Neural progenitor cell (in vitro differentiated cells): ENCODE results near the gene HAPSTR1. TPM values are rescaled to one million over a fixed set of nuclear protein-coding genes. Genes with fewer than 3 reads are reported as not detected.

Source experiments
- DNase-seq: peaks from one replicate; pipeline ENCODE4 v3.0.0-alpha.2; 2016; ENCODE audit warnings: low spot score
- H2AFZ ChIP-seq: fragments of 200-600 bp; sonication (generic); replicated peaks from 2 replicates; pipeline ENCODE4 v1.6.1; 2016; ENCODE audit warnings: antibody characterized with exemption
- H3F3A ChIP-seq: fragments of 200-600 bp; sonication (generic); 2 replicates; pipeline ENCODE4 v1.6.1; 2016; ENCODE audit warnings: antibody characterized with exemption, low read depth
- H3K27ac ChIP-seq: fragments of 200-600 bp; sonication (generic); 2 replicates; pipeline ENCODE4 v1.5.1; 2016; ENCODE audit warnings: mild to moderate bottlenecking
- H3K27me3 ChIP-seq: fragments of 200-600 bp; sonication (generic); 2 replicates; pipeline ENCODE4 v1.6.1; 2016; ENCODE audit warnings: mild to moderate bottlenecking, moderate library complexity
- H3K36me3 ChIP-seq: fragments of 200-600 bp; sonication (generic); 2 replicates; pipeline ENCODE4 v1.5.1; 2016
- H3K4me1 ChIP-seq: fragments of 200-600 bp; sonication (generic); 2 replicates; pipeline ENCODE4 v1.6.1; 2016; ENCODE audit warnings: mixed run types
- H3K4me2 ChIP-seq: fragments of 200-600 bp; sonication (generic); 2 replicates; pipeline ENCODE4 v1.6.1; 2016
- H3K4me3 ChIP-seq: fragments of 200-600 bp; sonication (generic); 2 replicates; pipeline ENCODE4 v1.5.1; 2016
- H3K79me2 ChIP-seq: fragments of 200-600 bp; sonication (generic); 2 replicates; pipeline ENCODE4 v1.6.1; 2016; ENCODE audit warnings: low read depth
- H3K9ac ChIP-seq: fragments of 200-600 bp; sonication (generic); 2 replicates; pipeline ENCODE4 v1.6.1; 2016
- H3K9me3 ChIP-seq: fragments of 200-600 bp; sonication (generic); 2 replicates; pipeline ENCODE4 v1.5.1; 2016; ENCODE audit warnings: low read depth
- H4K20me1 ChIP-seq: fragments of 200-600 bp; sonication (generic); 2 replicates; pipeline ENCODE4 v1.6.1; 2016; ENCODE audit warnings: low read depth
- H3K27ac Mint-ChIP-seq: 3 replicates; pipeline ENCODE4 v1.8.0; 2021; ENCODE audit warnings: mixed read lengths
- H3K27me3 Mint-ChIP-seq: 2 replicates; pipeline ENCODE4 v1.8.0; 2022; ENCODE audit warnings: low read depth, mild to moderate bottlenecking, inconsistent platforms, moderate library complexity, mixed read lengths; ENCODE audit not compliant: insufficient read depth
- H3K36me3 Mint-ChIP-seq: 3 replicates; pipeline ENCODE4 v1.8.0; 2021; ENCODE audit warnings: mixed read lengths
- H3K4me1 Mint-ChIP-seq: 3 replicates; pipeline ENCODE4 v1.8.0; 2021; ENCODE audit warnings: mixed read lengths
- H3K4me3 Mint-ChIP-seq: 3 replicates; pipeline ENCODE4 v1.8.0; 2021; ENCODE audit warnings: mild to moderate bottlenecking, moderate library complexity, mixed read lengths
- H3K9me3 Mint-ChIP-seq: 3 replicates; pipeline ENCODE4 v1.8.0; 2020; ENCODE audit warnings: mixed read lengths
- CTCF ChIP-seq: fragments of 200-600 bp; sonication (generic); IDR thresholded peaks from 2 replicates; pipeline ENCODE4 v1.5.1; 2017; ENCODE audit warnings: antibody characterized with exemption, mild to moderate bottlenecking
- EZH2 ChIP-seq: fragments of 200-600 bp; sonication (generic); IDR thresholded peaks from 2 replicates; pipeline ENCODE4 v1.6.1; 2017; ENCODE audit warnings: antibody characterized with exemption, mild to moderate bottlenecking, moderate library complexity
- EZH2phosphoT487 ChIP-seq: fragments of 200-600 bp; sonication (generic); IDR thresholded peaks from 2 replicates; pipeline ENCODE4 v1.6.1; 2017; ENCODE audit warnings: antibody characterized with exemption
- total RNA-seq: library from RNA; depleted of rRNA; stranded (reverse); fragments of >200 nt; gene quantifications from 2 replicates; pipeline ENCODE4 v1.2.3, GENCODE V29; 2015; ENCODE audit warnings: low replicate concordance

HAPSTR1 gene
- total RNA-seq, 1 donor from 2014 or later, result 77.3 TPM

- Histone ChIP-seq H3K79me2 (no peaks in the 10 kb centered on the region), H2AFZ (no peak overlapping the region), H3K36me3 (no peaks in the 10 kb centered on the region), H3K9me3 (no peaks in the 10 kb centered on the region), H3K27me3 (no peaks in the 10 kb centered on the region), H3K9ac (no peak overlapping the region), H4K20me1 (no peaks in the 10 kb centered on the region), H3F3A (no peaks in the 10 kb centered on the region), H3K4me1 (no peaks in the 10 kb centered on the region), H3K4me3 (no peak overlapping the region), H3K27ac (no peak overlapping the region), H3K4me2 (no peak overlapping the region)
- peaks cover 5% of the 10 kb centered on the region for H3K27me3 Mint-ChIP-seq
- no peaks in the 10 kb centered on the region for H3K4me1 Mint-ChIP-seq
- no peak overlapping the region for H3K4me3 Mint-ChIP-seq
- H3K36me3 Mint-ChIP-seq, result no peaks in the 10 kb centered on the region
- H3K27ac Mint-ChIP-seq, result no peak overlapping the region
- no peak for DNase-seq
- no peak for TF ChIP-seq CTCF
- TF ChIP-seq EZH2, result no peak
- TF ChIP-seq EZH2phosphoT487, result no peak
- no peaks in the 10 kb centered on the region for H3K9me3 Mint-ChIP-seq
Observed at GRCh38 chr16:9062301-9062700, 29.1 kb upstream of the HAPSTR1 start.

GRCh38 chr16:9065077-9065476 lies 26.4 kb upstream of the HAPSTR1 start:
- Histone ChIP-seq H4K20me1 (no peaks in the 10 kb centered on the region), H3K4me2 (no peak overlapping the region), H3K4me3 (no peak overlapping the region), H3K27me3 (no peaks in the 10 kb centered on the region), H2AFZ (no peak overlapping the region), H3K27ac (no peak overlapping the region), H3F3A (no peaks in the 10 kb centered on the region), H3K79me2 (no peaks in the 10 kb centered on the region), H3K4me1 (no peaks in the 10 kb centered on the region), H3K9me3 (no peaks in the 10 kb centered on the region), H3K9ac (no peak overlapping the region), H3K36me3 (no peaks in the 10 kb centered on the region)
- DNase-seq, result no peak
- H3K27me3 Mint-ChIP-seq, result peaks cover 4% of the 10 kb centered on the region
- no peak overlapping the region for H3K27ac Mint-ChIP-seq
- no peaks in the 10 kb centered on the region for H3K36me3 Mint-ChIP-seq
- no peaks in the 10 kb centered on the region for H3K4me1 Mint-ChIP-seq
- H3K4me3 Mint-ChIP-seq, result no peak overlapping the region
- no peaks in the 10 kb centered on the region for H3K9me3 Mint-ChIP-seq
- no peak for TF ChIP-seq EZH2phosphoT487
- no peak for TF ChIP-seq EZH2
- TF ChIP-seq CTCF, result no peak

GRCh38 chr16:9068886-9069285 lies 22.6 kb upstream of the HAPSTR1 start:
- no peaks in the 10 kb centered on the region for H3K4me1 ChIP-seq
- H3K27ac ChIP-seq, result no peak overlapping the region
- TF ChIP-seq CTCF (no peak), EZH2phosphoT487 (no peak), EZH2 (no peak)
- H3K4me2 ChIP-seq, result no peak overlapping the region
- H3K27me3 ChIP-seq, result no peaks in the 10 kb centered on the region
- H3K4me1 Mint-ChIP-seq, result no peaks in the 10 kb centered on the region
- no peaks in the 10 kb centered on the region for H3K9me3 ChIP-seq
- no peaks in the 10 kb centered on the region for H3K9me3 Mint-ChIP-seq
- no peaks in the 10 kb centered on the region for H4K20me1 ChIP-seq
- no peaks in the 10 kb centered on the region for H3F3A ChIP-seq
- H3K27ac Mint-ChIP-seq, result no peak overlapping the region
- H3K36me3 Mint-ChIP-seq, result no peaks in the 10 kb centered on the region
- H3K36me3 ChIP-seq, result no peaks in the 10 kb centered on the region
- no peaks in the 10 kb centered on the region for H3K79me2 ChIP-seq
- H3K27me3 Mint-ChIP-seq, result peaks cover 2% of the 10 kb centered on the region
- no peak overlapping the region for H3K4me3 Mint-ChIP-seq
- H3K4me3 ChIP-seq, result no peak overlapping the region
- no peak overlapping the region for H2AFZ ChIP-seq
- H3K9ac ChIP-seq, result no peak overlapping the region
- DNase-seq, result no peak
